Measurements from ENCODE around the gene CBFA2T2.

- TF ChIP-seq CTCF (IDR thresholded peaks at IDR 0.05) (no peak), POLR2AphosphoS5 (IDR thresholded peaks at IDR 0.05) (no peak), EP300 (IDR thresholded peaks at IDR 0.05) (no peak)
These were observed 166.3 kb downstream of the CBFA2T2 start for GRCh38 chr20:33656010-33656782.

Data from stomach (tissue), 4 donors.